ENCODE data around the gene PTH1R. TPM values are rescaled to one million over a fixed set of nuclear protein-coding genes. Genes with fewer than 3 reads are reported as not detected.

PTH1R gene
- total RNA-seq, 1 experiment from 2014 or later = 1.0 TPM

DNA sequence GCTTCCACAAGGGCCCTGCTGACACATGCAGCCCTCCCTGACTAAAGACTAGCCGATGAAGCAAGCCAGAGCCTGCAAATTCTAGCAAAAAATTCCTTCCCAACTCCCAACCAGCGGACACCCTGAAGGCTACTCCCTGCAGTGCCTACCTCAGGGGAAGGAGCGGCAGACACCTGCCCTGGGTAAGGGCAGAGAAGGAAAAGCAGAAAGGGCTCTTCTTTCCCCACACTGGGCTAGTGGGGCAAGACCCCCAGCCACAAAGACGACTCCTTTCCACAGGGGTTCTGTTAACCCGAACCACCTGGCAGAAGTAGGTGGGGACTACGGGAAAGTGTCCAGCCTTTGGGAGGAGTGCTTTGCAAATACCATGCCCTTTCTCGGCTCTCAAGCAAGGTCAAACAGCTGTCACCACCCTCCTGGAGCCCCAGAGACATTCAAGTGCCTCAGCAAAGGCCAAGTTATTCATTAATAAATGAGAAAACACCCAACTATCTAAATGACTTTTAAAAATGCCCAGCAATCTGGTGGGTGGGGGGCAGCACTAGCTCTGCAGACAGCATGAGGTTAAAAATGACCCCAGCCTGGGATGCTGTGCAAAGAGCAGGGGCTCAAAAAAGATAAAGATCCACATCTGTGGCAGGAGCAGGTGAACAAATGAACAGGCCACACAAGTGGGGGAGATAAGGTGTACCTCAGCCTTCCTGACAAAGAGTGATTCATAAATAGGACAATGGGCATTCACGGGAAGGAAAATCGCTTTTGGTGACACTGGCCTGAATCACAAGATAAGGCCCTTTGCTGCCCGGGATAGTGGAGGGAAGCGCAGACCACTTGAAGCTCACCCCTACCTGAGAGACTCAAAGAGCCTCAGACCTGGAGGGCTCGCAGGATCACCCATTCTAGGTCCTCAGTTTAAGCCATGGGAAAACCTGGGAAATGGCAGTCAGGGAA, 66.0 kb downstream of the PTH1R start:
- H2BK120ac ChIP-seq (ENCODE audit: low read depth, low read length, poor library complexity, severe bottlenecking) = no peak overlapping the region
- Mint-ChIP-seq H3K27ac (peak overlapping the region; percentile 25 to 68 (median 63); a peak in 2 of 7 replicates), H3K27me3 (ENCODE audit: low read depth) (no peaks in the 10 kb centered on the region), H3K4me3 (no peak overlapping the region), H3K36me3 (ENCODE audit: insufficient read depth in 1 of 3, low read depth in 3 of 3) (peaks cover 18 to 44% (median 39%) of the 10 kb centered on the region in 3 experiments), H3K9me3 (no peaks in the 10 kb centered on the region), H3K4me1 (peaks cover 44 to 54% of the 10 kb centered on the region in 2 experiments)
- no peak overlapping the region for H3K9ac ChIP-seq (ENCODE audit: extremely low read depth, insufficient read length, low read length)
- no peak overlapping the region for H3K18ac ChIP-seq (ENCODE audit: insufficient read length, low read depth, low read length)
- H3K27ac ChIP-seq (ENCODE audit: insufficient read length, low read depth, low read length) = no peak overlapping the region
- no peaks in the 10 kb centered on the region for H3K9me3 ChIP-seq (ENCODE audit: control insufficient read depth, low read depth, low read length)
- H3T11ph ChIP-seq (ENCODE audit: low read length) = no peak overlapping the region
- peaks cover 2% of the 10 kb centered on the region; the same call in 1 of the 2 replicates for H3K4me1 ChIP-seq (ENCODE audit: insufficient read depth, low read length)
- H2BK5ac ChIP-seq (ENCODE audit: insufficient read length, low read length) = no peak overlapping the region
- H3K79me2 ChIP-seq (ENCODE audit: insufficient read depth, low read length) = peaks cover 19% of the 10 kb centered on the region; the same call in 1 of the 2 replicates
- H3K23me2 ChIP-seq (ENCODE audit: insufficient read length, low read depth, low read length, poor library complexity, severe bottlenecking) = no peaks in the 10 kb centered on the region
- H4K5ac ChIP-seq (ENCODE audit: insufficient read length, low read depth, low read length) = no peak overlapping the region
- H4K91ac ChIP-seq (ENCODE audit: insufficient read length, low read depth, low read length) = no peak overlapping the region
- H2AFZ ChIP-seq (ENCODE audit: low read length) = no peak overlapping the region
- H3K4me2 ChIP-seq (ENCODE audit: insufficient read depth, insufficient read length, low read length) = no peak overlapping the region
- H2BK20ac ChIP-seq (ENCODE audit: low read depth, low read length, poor library complexity, severe bottlenecking) = no peak overlapping the region
- H3K27me3 ChIP-seq (ENCODE audit: insufficient read depth, low read length) = no peaks in the 10 kb centered on the region
- no peak overlapping the region for H2AK5ac ChIP-seq (ENCODE audit: insufficient read length, low read length)
- no CpG with 5 or more reads among the region's 12 CpGs for WGBS (ENCODE audit: extremely low coverage, insufficient read length, low lambda C conversion rate)
- H4K8ac ChIP-seq (replicated peaks; ENCODE audit: insufficient read length, low read depth, low read length) = no peak overlapping the region
- no peak overlapping the region for H3K23ac ChIP-seq (ENCODE audit: insufficient read length, low read depth, low read length)
- H2BK12ac ChIP-seq (ENCODE audit: insufficient read length, low read depth, low read length) = no peak overlapping the region
- no peak overlapping the region for H3K14ac ChIP-seq (ENCODE audit: insufficient read depth, low read length)
- no peak overlapping the region for H2BK15ac ChIP-seq (ENCODE audit: low read depth, low read length)
- no peak for DNase-seq
- H3K56ac ChIP-seq (ENCODE audit: insufficient read length, low read depth, low read length) = no peak overlapping the region
- TF ChIP-seq, protein P1, sequence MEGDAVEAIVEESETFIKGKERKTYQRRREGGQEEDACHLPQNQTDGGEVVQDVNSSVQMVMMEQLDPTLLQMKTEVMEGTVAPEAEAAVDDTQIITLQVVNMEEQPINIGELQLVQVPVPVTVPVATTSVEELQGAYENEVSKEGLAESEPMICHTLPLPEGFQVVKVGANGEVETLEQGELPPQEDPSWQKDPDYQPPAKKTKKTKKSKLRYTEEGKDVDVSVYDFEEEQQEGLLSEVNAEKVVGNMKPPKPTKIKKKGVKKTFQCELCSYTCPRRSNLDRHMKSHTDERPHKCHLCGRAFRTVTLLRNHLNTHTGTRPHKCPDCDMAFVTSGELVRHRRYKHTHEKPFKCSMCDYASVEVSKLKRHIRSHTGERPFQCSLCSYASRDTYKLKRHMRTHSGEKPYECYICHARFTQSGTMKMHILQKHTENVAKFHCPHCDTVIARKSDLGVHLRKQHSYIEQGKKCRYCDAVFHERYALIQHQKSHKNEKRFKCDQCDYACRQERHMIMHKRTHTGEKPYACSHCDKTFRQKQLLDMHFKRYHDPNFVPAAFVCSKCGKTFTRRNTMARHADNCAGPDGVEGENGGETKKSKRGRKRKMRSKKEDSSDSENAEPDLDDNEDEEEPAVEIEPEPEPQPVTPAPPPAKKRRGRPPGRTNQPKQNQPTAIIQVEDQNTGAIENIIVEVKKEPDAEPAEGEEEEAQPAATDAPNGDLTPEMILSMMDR (conservative IDR thresholded peaks at IDR 0.05) = no peak
- H4K20me1 ChIP-seq (ENCODE audit: control insufficient read depth, insufficient read depth, insufficient read length) = no peaks in the 10 kb centered on the region
- no peak overlapping the region for H3K4ac ChIP-seq (ENCODE audit: low read depth, low read length)
- peaks cover 9% of the 10 kb centered on the region for H3K79me1 ChIP-seq (ENCODE audit: insufficient read depth, low read depth, low read length, poor library complexity, severe bottlenecking)

All from H9 (cell line).